ENCODE measurements around the gene KCNE4.

KCNE4 gene

GRCh38 chr2:223051693-223052289 is at the start of gene KCNE4:
TSS of gene KCNE4 (plus strand) at chr2:223052190. CDS start at chr2:223052831, 641 bp downstream.
- H3K4me3 ChIP-seq (ENCODE audit: low read depth, low read length), result no peak within 1 kb of the TSS

GRCh38 chr2:223003191-223003590 is 48.8 kb upstream of the KCNE4 start:
- H3K4me3 ChIP-seq (ENCODE audit: low read depth, low read length), result no peak overlapping the region

GRCh38 chr2:223005496-223005895 is 46.5 kb upstream of the KCNE4 start:
- no peak overlapping the region for H3K4me3 ChIP-seq (ENCODE audit: low read depth, low read length)

GRCh38 chr2:223007531-223007930 is 44.5 kb upstream of the KCNE4 start:
- H3K4me3 ChIP-seq (ENCODE audit: low read depth, low read length), result no peak overlapping the region

- no peak overlapping the region for H3K4me3 ChIP-seq (ENCODE audit: low read depth, low read length)
Measured at GRCh38 chr2:223008162-223008561, 43.8 kb upstream of the KCNE4 start.

GRCh38 chr2:223008956-223009355 is 43.0 kb upstream of the KCNE4 start:
- H3K4me3 ChIP-seq (ENCODE audit: low read depth, low read length), result no peak overlapping the region

- H3K4me3 ChIP-seq (ENCODE audit: low read depth, low read length), result no peak overlapping the region
Measured at GRCh38 chr2:223010641-223011040, 41.3 kb upstream of the KCNE4 start.

- no peak overlapping the region for H3K4me3 ChIP-seq (ENCODE audit: low read depth, low read length)
Measured at GRCh38 chr2:223012291-223012690, 39.7 kb upstream of the KCNE4 start.

- H3K4me3 ChIP-seq (ENCODE audit: low read depth, low read length), result no peak overlapping the region
Measured at GRCh38 chr2:223019390-223019930, 32.5 kb upstream of the KCNE4 start.

GRCh38 chr2:223019987-223020717 is 31.8 kb upstream of the KCNE4 start:
- no peak overlapping the region for H3K4me3 ChIP-seq (ENCODE audit: low read depth, low read length)

GRCh38 chr2:223020971-223021675 is 30.9 kb upstream of the KCNE4 start:
- H3K4me3 ChIP-seq (ENCODE audit: low read depth, low read length), result no peak overlapping the region

GRCh38 chr2:223026357-223027110 is 25.5 kb upstream of the KCNE4 start:
- no peak overlapping the region for H3K4me3 ChIP-seq (ENCODE audit: low read depth, low read length)

- no peak overlapping the region for H3K4me3 ChIP-seq (ENCODE audit: low read depth, low read length)
Measured at GRCh38 chr2:223027442-223027841, 24.5 kb upstream of the KCNE4 start.

- H3K4me3 ChIP-seq (ENCODE audit: low read depth, low read length), result no peak overlapping the region
Measured at GRCh38 chr2:223029287-223029686, 22.7 kb upstream of the KCNE4 start.

- H3K4me3 ChIP-seq (ENCODE audit: low read depth, low read length), result no peak overlapping the region
Measured at GRCh38 chr2:223032187-223033142, 19.5 kb upstream of the KCNE4 start.

- H3K4me3 ChIP-seq (ENCODE audit: low read depth, low read length), result no peak overlapping the region
Measured at GRCh38 chr2:223034221-223034975, 17.6 kb upstream of the KCNE4 start.

GRCh38 chr2:223036790-223037444 is 15.1 kb upstream of the KCNE4 start:
- H3K4me3 ChIP-seq (ENCODE audit: low read depth, low read length), result no peak overlapping the region

- H3K4me3 ChIP-seq (ENCODE audit: low read depth, low read length), result no peak overlapping the region
Measured at GRCh38 chr2:223037445-223037800, 14.6 kb upstream of the KCNE4 start.

- H3K4me3 ChIP-seq (ENCODE audit: low read depth, low read length), result no peak overlapping the region
Measured at GRCh38 chr2:223039618-223040017, 12.4 kb upstream of the KCNE4 start.

Data from iPS-11a (cell line).